NCI-H2029 treated with DMSO at 0.1 percent for 48 hours (cell line): ENCODE measurements around the gene ENPP6.

Experiments used
- DNase-seq: peaks from one replicate; lab custom pipeline; 2025; lab: John Stamatoyannopoulos, UW

Gene ENPP6

DNA sequence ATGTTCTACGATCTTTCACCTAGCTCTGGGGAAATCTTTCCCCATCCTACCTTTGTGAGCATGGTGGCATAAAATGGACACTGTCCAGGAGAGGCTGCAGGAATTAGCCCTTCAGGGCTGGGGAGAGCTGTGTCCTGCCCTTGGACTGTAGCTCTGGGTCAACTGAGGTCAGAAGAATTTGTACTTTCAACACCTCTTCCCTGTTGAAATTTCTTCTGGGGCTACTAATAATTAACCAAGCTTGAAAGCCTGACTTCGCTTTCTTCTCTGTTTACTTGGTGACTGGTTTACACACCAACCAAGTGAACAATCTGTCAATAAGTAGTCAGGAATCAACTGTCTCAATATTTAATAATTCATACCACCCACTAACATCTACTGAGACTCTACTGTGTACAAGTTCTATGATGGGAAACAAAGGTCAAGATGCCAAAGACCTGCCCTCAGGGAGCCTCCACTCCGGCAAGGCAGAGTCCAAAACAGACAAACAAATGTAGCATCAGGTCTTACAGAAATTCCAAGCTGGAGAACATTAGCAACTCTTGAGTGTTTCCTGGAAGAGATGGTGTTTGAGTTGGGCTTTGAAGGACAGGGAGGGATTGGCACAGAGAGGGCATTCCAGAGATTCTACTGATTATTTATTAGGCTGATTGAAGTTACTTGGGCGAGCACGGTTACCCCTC, 113.1 kb downstream of the ENPP6 start:
- DNase-seq, result no peak

DNA sequence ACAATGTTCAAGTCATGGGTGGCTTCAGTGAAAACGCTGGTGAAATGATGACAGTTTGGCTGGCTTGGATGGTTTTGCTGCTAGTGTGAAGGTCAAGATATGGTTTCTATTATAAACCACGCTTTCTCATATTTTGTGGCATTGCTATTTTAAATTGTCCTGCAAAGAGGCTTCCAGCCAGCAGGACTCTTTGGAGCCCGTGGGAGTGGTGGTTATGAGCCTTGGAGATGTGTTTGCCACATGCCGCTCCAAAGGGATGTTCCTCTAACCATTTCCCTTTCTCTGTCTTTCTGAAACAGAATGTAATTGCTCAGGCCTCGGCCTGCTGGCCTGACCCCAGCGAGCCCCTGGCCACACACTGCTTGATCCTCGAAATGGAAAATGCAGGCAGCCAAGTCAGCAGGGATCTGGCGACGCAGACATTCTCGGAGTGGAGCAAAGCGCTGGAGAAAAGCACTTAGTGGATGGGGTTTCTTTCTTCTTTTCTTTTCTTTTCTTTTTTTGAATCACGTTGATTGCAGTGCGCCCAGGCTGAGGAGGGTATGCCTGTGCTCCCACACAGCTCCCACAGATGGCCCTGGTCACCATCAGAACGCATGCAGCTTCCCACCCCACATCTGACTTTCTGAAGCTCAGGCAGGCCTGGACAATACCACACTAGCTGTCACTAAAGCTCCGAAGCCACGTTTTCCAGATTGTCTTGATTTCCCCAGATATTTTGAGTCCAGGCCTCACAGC, 114.0 kb downstream of the ENPP6 start:
- no peak for DNase-seq

DNA sequence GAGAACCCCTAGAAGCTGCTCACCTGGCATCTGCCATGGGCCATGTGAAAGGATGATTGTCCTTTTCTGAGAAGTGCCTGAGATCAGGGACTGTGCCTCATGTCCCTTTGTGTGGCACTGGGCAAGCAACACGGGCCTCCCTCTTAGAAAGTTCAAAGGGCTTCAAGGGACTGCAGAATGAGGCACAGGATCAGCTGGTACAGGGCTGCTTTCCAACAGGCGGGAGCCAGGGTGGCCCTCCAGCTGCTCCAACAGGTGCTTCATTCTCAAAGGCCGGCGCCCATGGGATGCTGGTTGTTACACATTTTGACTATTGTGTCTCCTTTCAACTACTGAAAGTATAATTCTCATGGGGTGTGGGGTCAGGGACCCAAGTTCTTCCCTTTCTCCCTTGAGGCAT, 114.7 kb downstream of the ENPP6 start:
- DNase-seq, result no peak

DNA sequence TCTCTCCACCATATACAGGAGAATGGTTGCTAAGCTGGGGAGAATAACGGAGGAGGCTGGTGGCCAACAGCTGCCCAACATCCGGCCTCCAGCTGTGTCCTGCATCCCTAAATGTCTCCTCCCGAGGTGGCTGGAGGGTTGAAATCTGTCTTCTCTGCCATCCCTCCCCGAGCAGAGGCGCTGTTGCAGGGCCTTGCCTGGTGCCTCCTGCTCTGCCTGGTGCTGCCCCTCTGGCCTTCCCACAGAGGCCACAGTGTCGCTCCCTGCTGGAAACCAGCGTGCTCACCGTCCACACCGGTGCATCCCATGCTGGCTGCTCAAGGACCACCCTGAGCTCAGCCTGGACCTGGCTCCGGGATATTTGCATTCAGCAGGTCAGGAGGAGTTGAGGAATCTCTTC, 115.2 kb downstream of the ENPP6 start:
- DNase-seq, result no peak

DNA sequence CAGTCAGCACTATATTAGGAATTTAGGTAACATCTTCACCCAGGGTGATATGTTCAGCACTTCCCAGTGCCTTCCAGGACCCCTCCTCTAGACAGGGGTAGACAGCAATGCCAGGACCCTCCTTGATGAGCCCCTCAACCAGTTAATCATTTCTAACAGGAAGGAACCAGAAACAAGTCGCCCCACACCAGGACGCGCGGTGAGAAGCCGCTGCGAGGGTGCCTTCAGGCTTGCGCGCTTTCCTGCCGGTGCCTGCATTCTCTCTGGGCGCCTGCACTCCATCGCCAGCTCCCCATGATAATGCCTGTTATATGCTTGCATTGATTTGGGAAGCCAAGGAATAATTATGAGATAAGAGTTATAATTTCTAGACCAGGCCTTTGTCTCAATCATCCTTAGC, 116.0 kb downstream of the ENPP6 start:
- no peak for DNase-seq

DNA sequence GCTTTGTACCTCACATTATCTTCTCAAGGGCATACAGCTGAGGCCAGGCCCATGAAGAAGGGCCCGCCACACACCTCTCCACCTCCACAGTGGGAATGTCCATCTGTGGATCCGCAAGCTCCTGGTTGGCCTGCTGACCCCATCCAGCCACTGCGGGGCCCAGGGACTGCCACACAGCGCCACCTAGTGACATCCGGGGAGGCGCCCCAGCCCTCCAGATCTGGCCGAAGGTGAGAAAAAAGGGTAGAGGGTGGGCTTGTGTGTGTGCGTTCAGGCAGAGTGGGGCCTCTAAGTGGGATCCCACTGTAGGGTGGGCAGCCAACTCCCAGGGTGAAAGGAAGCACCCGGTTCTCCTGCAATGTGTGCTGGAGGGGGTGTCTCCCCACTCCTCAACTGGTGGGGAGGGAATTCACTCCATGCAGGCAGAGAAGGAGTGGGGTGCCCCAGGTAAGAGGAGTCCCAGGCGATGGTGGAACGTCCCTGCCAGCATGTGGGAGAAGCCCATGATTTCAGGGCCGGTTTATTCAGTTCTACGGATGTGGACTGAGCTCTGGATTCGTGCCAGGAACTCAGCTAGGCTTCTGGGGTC, 117.3 kb downstream of the ENPP6 start:
- no peak for DNase-seq

DNA sequence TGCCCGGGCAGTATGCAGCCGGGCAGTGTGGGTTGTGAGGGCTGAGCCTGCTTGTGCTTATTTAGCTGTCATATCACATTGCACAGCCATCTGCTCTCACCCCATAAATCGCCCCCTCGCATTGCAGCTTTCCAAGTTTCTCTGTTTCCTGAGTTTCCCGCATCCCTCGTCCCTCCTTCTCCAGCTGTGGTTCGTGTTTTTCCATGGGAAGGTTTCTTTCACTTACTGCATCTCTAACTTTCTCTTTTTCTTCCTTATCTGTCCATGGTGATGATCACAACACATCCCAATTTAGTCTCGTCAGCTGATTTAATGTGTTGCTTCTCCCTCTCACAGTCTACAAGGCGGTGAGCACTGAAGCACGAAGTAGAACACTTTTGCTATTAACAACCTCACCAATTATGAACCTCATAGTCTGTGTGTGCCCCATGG, 118.1 kb downstream of the ENPP6 start:
- no peak for DNase-seq

DNA sequence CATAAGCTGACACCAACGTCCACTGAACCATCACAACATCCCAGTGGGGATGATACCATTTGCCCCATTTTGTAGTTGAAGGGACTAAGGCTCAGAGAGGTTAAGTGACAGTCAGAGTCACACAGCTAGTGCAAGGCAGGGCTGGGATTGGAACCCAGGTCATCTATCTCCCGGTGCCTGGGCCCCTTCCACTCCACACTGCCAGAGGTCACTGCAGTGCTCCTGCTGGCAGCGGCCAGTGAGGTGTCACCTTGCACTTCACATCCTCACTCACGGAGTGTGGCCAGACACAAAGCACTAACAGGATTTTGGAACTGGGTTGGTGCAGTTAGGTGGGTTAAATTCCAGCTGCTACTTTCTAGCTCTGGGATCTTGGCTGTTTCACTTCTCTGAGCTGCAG, 118.7 kb downstream of the ENPP6 start:
- DNase-seq, result no peak

DNA sequence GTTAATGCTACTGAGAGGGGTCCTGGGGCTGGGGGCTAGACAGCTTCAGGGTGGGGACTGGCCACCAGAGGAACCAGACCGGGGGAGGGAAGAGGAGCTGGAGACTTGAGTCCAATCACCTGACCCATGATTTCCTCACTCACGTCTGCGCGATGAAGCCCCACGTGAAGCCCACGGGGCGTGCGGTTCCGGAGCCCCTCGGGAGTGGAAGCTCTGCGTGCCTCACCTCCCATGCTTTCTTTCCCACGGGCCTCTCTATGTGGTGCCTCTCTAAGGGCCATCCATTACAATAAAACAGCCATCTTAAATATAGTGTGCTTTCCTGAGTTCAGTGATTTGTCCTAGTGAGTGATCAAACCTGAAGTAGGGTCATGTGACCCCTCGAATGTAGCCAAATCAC, 119.9 kb downstream of the ENPP6 start:
- no peak for DNase-seq

DNA sequence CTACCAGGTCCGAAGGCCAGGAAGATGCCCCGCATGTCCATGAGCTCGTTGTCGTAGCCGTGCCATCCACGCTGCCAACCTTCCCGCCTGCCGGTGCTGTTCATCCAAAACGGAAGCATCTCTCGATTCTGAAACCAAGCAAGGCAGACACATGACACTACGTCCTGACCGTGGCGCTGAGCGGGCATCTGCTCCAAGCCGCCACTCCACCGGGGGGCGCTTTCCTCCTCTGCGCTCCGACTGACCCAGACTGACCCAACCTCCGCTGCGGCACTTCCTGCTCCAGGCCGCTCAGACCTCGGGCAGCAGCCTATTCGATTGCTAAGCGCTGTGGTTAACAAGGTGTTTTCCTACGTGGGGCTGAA, 120.5 kb downstream of the ENPP6 start:
- no peak for DNase-seq

DNA sequence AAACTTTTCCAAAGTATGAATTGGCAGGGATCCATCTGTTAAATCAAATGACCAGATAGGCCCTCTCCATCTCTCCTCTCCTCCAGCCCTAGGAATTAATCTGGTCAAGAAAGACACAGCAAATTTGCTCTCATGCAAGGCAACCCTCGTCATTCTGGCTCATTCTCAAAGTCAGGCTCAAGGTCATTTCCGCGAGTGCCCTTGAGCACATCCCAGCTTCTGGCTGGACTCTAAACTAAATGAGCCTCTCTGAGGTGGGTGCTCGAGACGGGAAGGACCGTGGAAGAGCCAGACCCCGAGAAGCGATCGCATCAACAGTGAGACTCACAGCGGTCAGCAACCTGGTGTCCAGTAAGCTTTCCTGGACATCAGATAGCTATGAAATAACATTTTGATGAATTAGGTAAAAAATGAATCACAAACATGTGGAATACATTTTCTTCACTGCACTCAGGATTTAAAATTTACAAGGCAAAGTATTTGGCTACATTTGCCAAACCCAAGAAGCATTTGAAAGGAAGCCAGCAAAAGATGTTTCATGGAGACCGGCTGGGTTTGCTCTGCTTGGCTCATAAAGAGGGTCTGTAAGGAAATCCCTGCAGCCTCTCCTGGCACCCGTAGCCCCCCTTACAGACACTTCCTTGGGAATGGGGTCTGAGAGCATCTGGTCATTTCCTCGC, 121.0 kb downstream of the ENPP6 start:
- DNase-seq, result no peak

DNA sequence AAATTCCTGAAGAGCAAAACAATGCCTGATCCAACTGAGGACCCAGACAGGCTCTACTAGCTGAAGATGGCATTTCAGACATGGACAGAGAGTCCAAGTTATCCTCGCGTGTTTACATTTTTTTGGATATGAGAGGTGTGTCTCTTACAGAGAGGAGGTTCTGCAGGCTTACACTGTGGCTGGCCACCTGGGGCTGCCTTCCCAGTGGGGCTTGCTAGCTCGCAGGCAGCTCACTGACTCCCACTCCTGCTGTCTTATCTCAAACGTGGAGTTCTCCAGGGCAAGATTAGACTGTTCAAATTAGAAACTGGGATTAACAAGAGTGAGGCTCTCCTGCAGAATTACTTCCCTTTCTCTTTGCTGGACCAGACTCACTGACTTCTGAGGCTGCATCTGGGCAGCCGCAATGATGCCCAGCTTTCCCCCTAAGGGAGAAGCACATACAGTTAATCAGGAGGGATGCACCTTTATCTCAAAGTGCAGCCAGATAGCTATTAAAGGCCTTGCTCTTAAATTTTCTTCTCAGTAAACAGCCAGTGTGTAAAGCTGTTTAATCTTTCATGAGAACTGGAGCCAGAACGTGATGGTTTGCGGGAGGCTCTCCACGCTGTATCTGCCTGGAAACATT, 123.0 kb downstream of the ENPP6 start:
- DNase-seq, result no peak

DNA sequence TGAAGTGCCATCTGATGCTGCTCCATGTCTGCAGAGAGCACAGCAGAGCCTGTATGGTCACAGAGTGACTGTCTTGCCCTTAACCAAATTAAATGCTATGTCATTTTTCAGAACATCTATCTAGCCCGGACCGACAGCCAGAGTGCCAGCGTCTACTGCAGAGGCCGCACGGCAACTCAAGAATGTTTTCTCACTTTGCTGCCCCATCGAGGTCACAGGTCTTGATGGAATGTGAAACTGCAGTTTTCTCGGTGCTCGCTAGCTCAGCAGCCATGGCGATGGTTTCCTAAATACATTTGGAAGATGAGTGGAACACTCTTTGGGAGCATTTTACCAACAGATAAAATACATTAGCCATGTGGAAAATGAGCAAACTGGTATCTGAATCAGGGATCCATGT, 125.7 kb downstream of the ENPP6 start:
- no peak for DNase-seq

DNA sequence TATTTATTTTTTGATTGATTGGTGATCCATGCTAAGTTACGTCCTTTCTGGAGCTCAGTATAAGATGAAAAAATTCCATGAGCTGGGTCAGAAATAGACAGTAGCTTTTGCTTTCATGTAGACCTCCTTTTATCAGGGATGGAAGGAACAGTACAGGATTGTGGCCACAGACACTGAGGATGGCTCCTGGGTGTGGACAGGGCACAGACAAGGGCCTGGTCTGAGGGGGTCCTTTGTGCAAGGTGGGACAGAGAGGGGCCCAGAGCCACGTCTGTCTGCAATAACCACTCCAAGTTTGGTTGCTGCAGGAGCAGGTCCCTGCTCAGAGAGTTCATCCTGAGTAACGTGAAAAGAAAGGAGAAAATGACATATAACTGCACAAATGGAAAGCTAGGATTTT, 127.1 kb downstream of the ENPP6 start:
- no peak for DNase-seq

DNA sequence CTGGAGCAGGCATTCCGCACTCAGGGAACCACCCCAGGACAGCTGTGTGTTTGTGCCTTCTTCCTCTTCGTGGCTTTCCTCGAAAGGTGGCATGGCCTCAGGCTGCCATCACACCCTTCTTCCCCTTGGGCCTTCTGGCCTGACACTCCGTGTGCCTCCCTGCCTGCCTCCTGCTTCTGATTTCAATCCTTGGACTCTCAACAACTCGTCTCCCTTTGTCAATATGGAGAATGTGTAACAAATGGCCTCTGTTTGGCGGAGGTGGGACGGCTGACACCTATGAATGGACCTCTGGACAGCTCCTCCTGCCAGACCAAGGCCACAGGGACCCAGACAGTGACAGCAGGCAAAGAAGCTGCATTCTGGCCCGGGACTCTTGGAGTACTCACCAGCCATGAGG, 137.0 kb downstream of the ENPP6 start:
- no peak for DNase-seq

DNA sequence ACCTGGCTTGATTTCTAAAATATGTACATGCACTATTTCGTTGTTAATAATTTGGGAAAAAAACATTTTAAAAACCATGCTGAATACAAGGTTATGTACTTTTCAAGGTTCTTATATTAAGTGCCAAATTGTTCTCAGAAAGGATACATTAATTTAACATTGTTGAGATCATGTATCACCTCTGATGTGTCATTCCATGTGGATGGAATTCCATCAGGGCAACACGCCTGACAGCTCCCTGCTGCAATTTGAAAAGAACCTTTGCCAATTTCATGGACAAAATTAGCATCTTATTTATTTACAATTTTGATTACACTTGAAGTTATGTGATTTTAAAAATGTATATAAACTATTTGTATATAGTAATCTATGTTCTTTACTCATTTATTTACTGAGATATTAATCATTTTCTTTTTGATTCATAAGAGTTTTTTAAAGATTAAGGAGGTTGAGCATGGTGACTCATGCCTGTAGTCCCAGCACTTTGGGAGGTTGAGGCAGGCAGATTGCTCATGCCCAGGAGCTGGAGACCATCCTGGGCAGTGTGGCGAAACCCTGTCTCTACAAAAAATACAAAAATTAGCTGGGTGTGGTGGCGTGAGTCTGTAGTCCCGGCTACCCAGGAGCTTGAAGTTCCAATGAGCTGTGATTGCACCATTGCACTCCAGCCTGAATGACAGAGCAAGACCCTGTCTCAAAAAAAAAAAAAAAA, 142.8 kb downstream of the ENPP6 start:
- DNase-seq, result no peak

DNA sequence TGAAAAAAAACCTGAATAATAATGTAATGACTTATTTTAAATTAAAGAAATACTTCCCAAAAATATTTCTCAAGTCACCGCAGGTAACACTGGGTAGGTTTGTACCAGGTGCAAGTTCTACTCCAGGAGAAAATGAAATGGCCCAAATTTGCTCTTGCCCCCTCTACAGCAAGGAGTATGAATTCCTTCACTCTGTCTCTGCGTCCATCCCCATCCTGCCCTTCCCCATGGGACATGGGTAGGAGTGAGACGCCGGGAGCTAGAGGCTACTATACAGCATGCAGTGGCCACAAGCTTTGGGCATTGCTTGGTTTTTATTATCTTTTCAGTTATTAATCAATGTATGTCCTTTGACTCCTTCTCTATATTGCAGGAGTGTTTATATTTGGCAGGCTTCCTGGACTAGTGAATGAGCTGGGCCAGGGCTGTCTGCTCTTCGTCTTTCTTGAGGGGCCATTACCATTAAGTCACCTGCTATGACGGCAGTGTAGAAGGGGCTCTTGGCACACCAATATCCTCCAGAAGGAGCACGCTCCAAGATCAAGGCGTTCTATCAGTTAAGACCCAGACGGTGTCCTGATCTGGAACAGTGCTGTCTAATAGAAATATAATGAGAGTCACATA, 149.6 kb downstream of the ENPP6 start:
- DNase-seq, result no peak

DNA sequence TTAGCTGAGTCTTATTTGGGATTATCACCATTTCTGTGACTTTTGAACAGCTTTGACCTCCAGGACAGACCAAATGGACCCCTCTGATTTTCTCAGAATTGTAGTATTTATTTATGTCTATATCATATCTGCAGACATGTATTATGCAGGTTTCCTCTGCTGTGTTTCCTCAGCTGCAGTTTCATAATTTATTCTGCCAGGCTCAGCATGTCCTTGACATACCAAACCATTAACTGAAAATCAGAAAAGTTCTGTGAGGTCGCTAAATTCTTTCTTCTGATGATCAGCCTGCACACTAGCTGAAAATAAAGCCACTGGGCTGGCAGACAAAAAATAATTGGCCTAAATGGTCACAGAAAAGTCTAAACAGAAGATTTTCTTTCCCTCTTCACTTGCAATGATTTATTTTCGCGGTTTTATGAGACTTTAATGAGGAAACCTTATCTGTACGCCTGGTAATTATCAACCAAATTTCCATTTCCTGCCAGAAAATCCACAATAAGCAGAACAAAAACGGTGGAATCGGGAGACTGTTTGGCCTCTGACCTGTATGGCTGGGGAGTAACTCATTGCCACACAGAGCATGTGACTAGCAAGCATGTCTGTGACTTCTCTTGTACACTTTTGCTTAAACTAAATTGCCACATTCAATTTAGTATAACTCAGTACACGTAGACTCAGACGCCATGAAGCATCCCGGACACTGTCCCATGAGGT, 150.9 kb downstream of the ENPP6 start:
- DNase-seq, result no peak

DNA sequence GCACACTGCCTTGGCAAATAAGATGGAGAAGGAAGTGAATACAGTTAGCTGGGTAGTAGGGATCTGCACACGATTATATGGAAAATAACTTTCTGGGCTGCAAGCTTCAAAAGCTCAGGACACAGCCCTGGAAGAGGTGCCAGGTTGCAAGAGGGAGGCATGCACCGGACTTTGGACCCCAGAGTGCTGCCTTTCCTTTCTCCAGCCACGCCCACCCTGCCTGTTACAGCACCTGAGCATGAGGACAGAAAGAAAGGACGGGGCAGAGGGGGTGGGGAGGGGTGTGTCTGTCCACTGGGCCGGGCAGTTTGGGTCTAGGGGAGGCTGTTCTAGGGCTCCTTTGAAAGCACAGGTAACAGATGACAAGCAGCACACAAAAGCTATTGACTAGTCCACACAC, 152.8 kb downstream of the ENPP6 start:
- DNase-seq, result no peak

DNA sequence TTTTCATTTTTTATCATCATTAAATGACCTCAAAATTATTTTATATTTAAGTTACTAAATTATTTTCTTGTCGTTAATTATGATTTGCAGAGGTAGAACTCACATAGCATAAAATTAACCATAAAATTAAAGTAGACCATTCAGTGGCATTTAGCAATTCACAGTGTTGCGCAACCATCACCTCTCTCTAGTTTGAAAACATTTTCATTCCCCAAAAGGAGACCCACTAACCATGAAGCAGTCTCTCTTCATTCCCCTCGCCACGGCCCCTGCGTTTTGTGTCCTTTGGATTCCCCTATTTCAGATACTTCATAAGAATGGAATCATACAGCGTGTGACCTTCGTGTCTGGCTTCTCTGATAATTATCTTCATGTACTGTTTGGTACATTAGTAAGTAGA, 154.9 kb downstream of the ENPP6 start:
- no peak for DNase-seq

DNA sequence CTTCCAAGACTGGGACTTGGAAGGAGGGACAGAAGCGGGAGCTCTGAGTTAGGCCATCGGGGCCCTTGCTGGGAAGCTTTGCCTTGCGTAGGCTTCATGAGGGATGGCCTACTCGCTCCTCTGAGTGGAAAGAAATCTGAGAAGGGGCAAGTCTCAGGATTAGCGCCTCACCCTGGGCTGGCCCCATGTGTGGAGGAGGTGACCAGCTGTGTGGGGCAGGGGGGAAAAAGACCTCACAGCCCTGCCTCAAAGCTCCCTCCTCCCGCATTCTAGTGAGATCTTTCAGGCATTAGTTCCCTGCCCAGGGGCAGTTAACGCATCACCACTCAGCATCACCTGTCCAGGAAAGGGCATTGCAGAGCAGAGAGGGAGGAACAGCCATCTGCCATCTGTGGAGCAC, 156.1 kb downstream of the ENPP6 start:
- DNase-seq, result no peak
